Thoracic aorta (tissue), 2 donors: ENCODE results near the gene DUSP23. TPM values are rescaled to one million over a fixed set of nuclear protein-coding genes. Genes with fewer than 3 reads are reported as not detected.

Experiments
- ATAC-seq: fragments of 150-250 bp; one replicate; pipeline ENCODE4 v1.8.0; 2017; ENCODE audit warnings: low read depth; ENCODE audit not compliant: insufficient number of reproducible peaks, low FRiP score
- DNase-seq: peaks from one replicate; pipeline ENCODE4 v3.0.0-alpha.2; 2020; ENCODE audit warnings: low spot score
- H3K27ac ChIP-seq, 2 donors: fragments of 200-600 bp; sonication (generic); 1 replicate in 1 of 2; 2 replicates in 1 of 2; pipeline ENCODE4 v1.5.1; 2016; ENCODE audit warnings: mild to moderate bottlenecking in 2 of 2, moderate library complexity in 2 of 2
- H3K27me3 ChIP-seq: fragments of 200-600 bp; sonication (generic); replicated peaks from 2 replicates; pipeline ENCODE4 v1.6.0; 2016; ENCODE audit warnings: mild to moderate bottlenecking; ENCODE audit not compliant: insufficient read depth
- H3K36me3 ChIP-seq: fragments of 200-600 bp; sonication (generic); one replicate; pipeline ENCODE4 v1.5.1; 2016
- H3K4me1 ChIP-seq, 2 donors: fragments of 200-600 bp; sonication (generic); 1 replicate in 1 of 2; 2 replicates in 1 of 2; pipeline versions ENCODE4 v1.5.1 to v1.6.0; 2016; ENCODE audit warnings: low read depth in 2 of 2, mild to moderate bottlenecking in 1 of 2; ENCODE audit not compliant: control insufficient read depth in 1 of 2
- H3K4me3 ChIP-seq: fragments of 200-600 bp; sonication (generic); 2 replicates; pipeline ENCODE4 v1.5.1; 2016; ENCODE audit warnings: mild to moderate bottlenecking
- H3K9me3 ChIP-seq: fragments of 200-600 bp; sonication (generic); 2 replicates; pipeline ENCODE4 v1.5.1; 2016
- CTCF ChIP-seq: fragments of 200-600 bp; sonication (generic); IDR thresholded peaks from one replicate; pipeline ENCODE4 v1.5.1; 2019; ENCODE audit warnings: antibody characterized with exemption
- total RNA-seq, 2 donors: library from RNA; depleted of rRNA; stranded (reverse); fragments of >200 nt; gene quantifications; one replicate each; pipeline versions ENCODE4 v1.1.0 to v1.2.3, GENCODE V29; 2016

Gene DUSP23
- 100 to 1,000 TPM in 1 of 2 donors, 10 to 100 TPM in 1; 48.6 to 111 TPM for total RNA-seq

- DNase-seq (peak; percentile 87), ATAC-seq (peak; percentile 99)
- peak within 1 kb of the TSS; percentile 66 to 79 for H3K27ac ChIP-seq
- peaks cover 5 to 24% of the 10 kb centered on the region in 2 donors for H3K4me1 ChIP-seq
- no peaks in the 10 kb centered on the region for H3K27me3 ChIP-seq
- H3K36me3 ChIP-seq = no peaks in the 10 kb centered on the region
- peak; percentile 91 for TF ChIP-seq CTCF
- H3K9me3 ChIP-seq = no peaks in the 10 kb centered on the region
- H3K4me3 ChIP-seq = peak within 1 kb of the TSS; percentile 92
Observed at GRCh38 chr1:159780583-159781582, at the start of gene DUSP23. DUSP23 (plus strand) TSS chr1:159780962; CDS start chr1:159781101, 139 bp downstream.

- Histone ChIP-seq H3K27ac (no peak overlapping the region), H3K9me3 (no peaks in the 10 kb centered on the region), H3K27me3 (no peaks in the 10 kb centered on the region), H3K4me1 (no peaks in the 10 kb centered on the region), H3K4me3 (no peak overlapping the region), H3K36me3 (no peaks in the 10 kb centered on the region)
- ATAC-seq (no peak), DNase-seq (no peak)
- TF ChIP-seq CTCF = no peak
Observed at GRCh38 chr1:159737238-159737916, 43.4 kb upstream of the DUSP23 start.

GRCh38 chr1:159743651-159744410 lies 36.9 kb upstream of the DUSP23 start:
- TF ChIP-seq CTCF = no peak
- Histone ChIP-seq H3K27ac (no peak overlapping the region), H3K9me3 (no peaks in the 10 kb centered on the region), H3K4me3 (no peak overlapping the region), H3K36me3 (no peaks in the 10 kb centered on the region), H3K27me3 (no peaks in the 10 kb centered on the region), H3K4me1 (no peaks in the 10 kb centered on the region)
- DNase-seq (no peak), ATAC-seq (no peak)

- no peaks in the 10 kb centered on the region for H3K27me3 ChIP-seq
- no peak overlapping the region for H3K4me3 ChIP-seq
- no peaks in the 10 kb centered on the region for H3K36me3 ChIP-seq
- no peak for TF ChIP-seq CTCF
- no peaks in the 10 kb centered on the region for H3K9me3 ChIP-seq
- H3K4me1 ChIP-seq = no peaks in the 10 kb centered on the region
- no peak for DNase-seq
- ATAC-seq = no peak
- no peak overlapping the region for H3K27ac ChIP-seq
Observed at GRCh38 chr1:159746666-159747065, 34.1 kb upstream of the DUSP23 start.
